Bone marrow (tissue), 2 donors: ENCODE measurements around the gene CPNE5.

ENCODE experiments used
- DNase-seq, 2 donors: peaks; one replicate each; lab custom pipeline; 2025; lab: John Stamatoyannopoulos, UW

The CPNE5 gene

DNA sequence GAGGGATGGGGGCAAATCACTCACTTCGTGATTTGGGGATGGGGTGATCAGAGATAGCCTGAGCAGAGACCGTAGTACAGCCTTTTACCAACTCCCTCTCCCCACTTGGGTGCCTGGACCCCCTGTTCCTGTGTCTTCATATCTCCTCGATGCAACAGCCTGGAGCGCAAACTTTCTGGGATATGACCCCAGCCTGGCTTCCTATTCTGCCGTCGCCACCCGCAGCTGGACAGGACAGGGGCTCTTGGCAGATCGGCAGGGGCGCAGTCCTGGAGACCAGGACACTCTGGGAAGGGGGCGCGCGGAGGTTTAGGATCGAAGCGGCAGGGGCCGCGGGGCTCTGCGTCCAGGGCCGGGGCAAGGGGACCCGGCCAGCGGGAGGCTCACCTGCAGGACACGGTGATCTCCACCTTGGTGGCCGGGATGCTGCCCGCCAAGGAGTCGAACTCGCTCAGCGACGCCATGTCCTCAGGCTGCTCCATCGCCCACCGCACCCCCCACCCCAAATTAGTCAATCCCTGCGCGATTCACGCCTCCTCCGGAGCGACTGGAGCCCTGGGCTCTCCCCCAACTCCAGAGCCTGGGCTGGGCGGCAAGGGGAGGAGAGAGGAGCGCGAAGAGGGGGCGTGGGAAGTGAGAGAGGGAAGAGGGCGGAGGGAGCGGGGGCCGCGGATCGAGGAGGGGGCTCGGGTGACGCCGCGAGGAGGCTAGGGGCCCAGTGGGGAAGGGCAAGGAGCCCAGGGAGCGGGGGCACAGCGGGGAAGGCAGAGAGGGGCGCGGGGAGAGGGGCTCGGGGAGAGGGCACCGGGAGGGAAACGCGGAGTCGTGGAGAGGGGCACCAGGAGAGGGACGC lies at the start of gene CPNE5:
CPNE5 (minus strand) TSS at position 549 of the 853 bp plus-strand sequence; CDS start at position 482, 67 bp downstream.
- no peak for DNase-seq

DNA sequence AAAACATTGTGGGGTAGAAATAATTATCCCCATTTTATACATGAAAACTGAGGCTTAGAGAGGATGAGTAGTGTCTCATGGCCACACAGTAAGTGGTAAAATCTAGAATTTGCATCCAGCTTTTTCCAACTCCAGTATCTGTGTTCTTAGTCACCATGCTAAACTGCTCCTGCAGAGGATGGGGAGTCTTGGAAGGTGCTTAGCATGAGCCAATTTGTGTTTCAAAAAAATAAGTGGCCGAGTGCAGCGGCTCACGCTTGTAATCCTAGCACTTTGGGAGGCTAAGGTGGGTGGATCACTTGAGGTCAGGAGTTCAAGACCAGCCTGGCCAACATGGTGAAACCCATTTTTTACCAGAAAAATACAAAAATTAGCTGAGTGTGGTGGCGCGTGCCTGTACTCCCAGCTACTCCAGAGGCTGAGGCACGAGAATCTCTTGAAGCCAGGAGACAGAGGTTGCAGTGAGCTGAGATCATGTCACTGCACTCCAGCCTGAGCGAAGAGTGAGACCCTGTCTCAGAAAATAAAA lies 48.9 kb upstream of the CPNE5 start:
- no peak for DNase-seq

DNA sequence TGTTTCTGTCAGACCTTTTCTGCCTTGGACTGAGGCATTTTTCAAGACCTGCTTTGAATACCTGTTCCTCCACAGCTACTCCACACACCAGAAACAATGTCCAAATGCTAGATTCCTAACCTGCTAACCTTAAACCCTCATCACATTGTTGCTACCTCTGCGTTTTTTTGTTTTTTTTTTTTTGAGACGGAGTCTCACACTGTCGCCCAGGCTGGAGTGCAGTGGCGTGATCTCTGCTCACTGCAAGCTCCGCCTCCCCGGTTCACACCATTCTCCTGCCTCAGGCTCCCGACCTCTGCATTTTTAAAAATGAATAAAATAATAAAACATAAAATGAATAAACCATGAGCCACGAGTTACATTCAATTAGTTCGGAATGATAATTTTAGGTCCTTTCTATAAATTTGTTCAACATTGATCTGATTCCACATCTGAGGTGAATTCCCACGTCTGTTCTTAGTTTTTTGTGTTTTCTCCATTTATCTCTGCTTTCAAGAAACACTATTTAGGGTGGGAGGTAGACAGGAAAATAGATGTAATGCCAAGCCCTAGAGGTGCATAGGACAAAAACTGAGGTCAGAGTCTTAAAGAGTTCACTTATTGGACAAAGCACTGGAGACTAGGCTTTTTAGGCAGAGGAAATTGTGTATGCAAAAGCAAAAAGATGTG lies 47.8 kb upstream of the CPNE5 start:
- DNase-seq = no peak

DNA sequence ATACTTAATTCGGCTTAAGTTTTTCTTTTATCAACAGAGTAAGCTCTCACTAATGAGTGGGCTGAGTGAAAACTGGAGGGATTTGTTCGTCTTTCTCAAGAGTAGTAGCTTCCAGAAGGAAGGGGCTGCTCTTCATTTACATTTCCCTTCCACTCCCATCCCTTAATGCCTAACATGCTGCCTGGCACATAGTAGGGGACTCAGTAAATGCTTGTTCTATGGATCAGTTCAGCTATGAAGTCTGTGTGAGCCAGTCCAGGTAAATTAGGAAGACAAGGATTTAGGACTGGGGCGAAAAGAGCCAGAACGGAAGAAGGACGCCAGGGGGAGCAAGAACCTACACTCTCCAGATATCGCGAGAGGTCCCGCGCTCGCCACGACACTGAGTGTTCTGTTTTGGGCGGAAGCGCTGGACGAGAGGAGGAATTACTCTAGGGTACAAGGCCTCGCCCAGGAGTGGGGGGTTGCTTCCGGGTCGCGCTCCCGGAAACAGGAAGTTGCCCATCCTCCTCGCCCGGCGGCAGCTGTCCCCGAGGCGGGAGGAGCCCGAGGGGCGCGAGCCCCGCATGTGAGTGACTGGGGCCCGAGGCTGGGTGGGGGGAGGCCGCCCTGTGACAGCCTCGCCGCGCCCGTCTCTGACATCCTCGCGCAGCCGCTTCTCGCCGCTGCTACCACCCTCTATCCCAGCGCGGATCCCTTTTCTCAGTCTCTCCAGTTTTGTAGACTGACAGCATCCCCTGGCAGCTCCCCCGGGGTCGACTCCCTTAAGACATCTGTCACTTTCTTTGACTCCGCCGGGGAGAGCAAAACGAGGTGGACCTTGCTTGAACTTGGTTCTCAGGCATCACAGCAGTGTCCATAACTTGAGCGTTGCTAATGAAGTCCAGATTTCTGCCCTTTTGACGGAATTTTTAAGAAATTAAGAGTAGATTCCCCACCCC lies 46.5 kb upstream of the CPNE5 start, which contains the start of gene C6orf89:
C6orf89 (plus strand) TSS at position 492 of the 941 bp plus-strand sequence. CDS start 13,493 bp downstream, outside the sequence.
- DNase-seq = peak; percentile 87 to 96

DNA sequence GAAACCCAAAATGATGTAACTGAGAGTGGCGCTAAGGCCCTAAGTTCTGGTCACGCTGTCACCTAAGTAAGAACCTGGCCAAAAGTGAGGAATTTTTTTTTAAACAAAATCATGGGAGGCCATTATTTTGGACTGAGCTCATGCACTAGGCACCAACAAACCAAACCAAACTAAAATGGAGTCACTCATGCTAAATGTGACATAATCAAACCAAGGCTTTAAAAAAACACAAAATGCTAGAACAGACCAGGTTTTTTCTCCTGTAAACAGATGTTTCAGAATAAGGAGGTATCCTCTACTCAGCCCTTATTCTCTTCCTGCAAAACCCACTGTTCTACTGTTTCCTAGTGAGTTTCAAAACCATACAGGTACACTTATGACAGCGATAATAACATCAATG lies 45.4 kb upstream of the CPNE5 start:
- no peak for DNase-seq

DNA sequence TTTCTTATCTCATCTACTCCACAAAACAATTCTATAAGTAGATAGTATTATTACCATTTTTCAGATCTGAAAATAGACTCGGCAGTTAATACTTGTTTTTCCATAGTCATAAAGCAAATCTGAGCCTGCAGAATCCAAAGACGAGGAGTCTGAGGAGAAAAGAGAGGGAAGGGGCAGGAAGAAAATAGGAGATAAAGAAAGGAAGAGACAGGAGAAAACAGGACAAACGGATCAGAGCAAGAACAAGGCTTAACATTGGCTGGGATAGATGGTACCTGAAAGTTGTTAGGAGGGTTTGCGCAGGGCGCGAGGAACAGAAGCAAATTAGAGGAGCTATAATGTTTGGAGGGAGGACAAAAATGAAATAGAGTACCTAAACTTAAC lies 36.0 kb upstream of the CPNE5 start:
- no peak for DNase-seq

DNA sequence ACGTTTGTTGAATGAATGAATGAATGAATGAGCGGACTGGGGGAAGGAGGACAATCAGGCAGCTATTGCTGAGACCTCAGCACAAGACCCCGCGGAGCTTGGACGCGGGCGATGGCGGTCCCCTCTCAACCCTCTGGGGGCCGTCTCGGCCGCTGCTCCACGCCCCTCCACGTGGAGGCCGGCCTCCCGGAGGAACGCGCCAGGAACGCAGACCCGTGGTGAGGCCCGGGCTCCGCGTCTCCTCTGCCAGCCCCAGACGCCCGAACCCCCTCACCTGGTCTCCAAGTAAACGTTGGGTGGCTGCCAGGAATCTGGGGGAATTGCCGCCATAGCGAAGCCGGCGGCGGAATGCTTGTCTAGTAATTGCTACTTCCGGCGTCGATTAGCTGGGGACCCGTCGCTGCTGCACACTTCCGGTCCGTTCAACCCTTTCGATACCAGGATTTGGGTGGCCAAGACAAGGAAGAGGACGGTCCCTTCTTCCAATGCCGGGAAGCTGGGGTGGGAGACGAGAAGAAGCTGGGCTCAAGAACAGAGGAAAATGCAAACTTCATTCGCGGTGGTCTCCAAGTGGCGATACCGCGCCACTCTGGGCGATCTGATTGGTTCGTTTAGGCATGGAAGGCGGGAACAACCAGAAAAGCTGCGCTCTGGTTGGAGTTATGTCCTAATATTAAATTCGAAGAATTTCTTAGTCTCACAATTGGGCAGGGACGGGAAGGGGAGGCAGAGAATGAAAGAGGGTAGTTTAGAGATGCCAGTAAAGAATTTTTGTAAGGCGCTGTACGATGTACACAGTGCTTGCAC lies 35.4 kb upstream of the CPNE5 start, which contains the start of gene PPIL1:
PPIL1 (minus strand) TSS at position 361 of the 807 bp plus-strand sequence; CDS start at position 330, 31 bp downstream.
- DNase-seq = peak; percentile 88 to 93

DNA sequence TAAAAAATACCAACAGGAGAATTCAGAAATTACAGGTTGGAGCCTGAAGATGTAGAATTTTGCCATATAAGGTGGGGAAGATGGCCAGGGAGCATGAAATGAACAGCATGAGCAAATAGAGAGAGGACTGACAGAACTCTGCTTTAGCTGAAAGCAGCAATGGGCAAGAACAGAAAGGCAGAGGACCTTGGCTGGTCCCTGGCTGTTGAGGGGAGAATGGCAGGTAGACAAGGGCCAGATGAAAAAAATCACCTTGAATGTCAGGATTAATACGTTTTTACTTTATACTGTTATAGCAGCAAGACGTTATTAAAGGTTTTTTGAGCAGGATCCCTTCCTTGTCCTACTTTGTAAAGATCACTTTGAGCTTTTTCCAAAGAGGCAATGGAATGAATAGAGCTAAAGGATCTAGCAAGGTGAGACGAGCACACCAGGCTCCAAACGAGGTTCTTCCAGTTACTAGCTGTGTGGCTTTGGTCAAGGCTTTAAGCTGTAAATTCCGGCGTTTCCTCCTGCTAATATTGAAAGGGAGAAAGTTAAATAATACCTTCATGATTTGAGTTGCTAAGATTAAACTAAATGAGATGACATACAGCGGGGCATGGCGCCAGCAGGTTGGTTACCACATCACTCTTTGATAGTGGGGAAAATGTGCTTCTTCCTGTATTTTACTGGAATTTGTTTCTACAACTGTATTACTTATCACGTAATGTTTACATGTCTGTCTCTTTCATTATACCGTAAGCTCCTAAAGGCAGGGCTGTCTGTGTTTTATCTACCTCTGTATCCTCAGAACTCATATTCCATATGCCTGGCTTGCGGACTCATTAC lies 34.6 kb upstream of the CPNE5 start:
- DNase-seq = no peak

DNA sequence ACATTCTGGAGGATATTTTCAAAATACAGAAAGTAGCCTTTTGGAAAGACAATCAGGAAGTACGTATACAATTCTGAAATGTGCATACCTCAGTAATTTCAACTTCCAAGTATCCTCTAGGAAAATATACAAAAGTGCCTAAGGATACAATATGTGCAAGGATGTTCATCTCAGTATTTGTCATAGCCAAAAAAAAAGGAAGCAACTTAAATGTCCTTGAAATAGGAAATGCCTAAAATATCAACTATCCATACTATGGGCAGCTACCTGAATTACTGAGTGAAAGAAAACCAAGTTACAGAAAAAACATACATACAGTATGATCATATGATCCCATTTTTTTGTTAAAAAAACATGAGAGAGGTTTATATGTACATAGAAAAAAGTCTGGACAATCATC lies 33.9 kb upstream of the CPNE5 start:
- DNase-seq = no peak

DNA sequence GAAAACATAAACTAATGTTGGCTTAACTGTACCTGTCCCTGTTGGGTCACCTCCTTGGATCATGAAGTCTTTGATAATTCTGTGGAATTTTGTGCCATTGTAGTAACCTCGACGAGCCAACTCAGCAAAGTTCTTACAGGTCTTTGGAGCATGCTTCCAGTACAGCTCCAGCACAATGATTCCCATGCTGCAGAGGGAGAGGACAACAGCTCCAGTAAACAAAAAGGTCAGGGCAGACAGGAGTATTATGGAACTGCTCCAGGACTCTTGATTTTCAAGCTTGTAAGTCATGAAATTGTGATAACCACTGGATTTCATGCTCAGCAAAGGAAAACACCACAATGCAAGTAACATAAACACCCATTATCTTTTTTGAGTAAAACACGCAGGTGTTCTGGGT lies 32.4 kb upstream of the CPNE5 start:
- no peak for DNase-seq

DNA sequence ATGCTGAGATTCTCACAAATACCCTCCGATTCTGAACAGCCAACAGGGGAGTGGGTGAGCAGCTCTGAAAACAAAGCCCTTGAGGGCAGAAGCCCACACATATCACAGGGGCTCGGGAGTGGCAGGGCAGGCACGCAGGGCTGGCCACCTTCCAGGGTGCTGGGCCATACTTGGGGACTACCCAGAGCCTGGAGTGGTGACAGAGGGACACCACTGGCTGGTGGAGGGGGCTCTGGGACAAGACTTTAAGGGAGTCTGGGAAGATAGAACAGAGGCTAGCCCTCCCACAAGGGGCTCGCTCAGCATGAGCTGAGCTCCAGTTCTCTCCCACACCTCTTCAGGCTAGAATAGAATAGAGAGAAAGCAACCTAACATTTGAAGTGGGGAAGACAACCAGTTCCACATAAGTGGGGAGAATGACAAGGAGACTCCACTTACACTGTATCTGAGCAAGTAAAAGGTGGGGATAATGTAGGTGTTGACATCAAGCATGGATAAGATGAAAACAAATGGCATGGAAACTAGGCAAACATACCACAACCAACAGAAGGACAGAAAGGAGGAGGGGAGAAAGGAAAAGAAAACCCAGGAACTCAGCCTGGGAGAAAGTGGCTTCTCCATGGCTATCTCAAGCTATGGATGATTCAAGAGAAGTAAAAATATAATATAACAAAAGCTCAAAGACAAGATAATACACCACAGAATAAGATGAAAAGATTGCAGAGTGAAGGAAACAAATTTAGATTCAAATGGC lies 28.4 kb upstream of the CPNE5 start:
- no peak for DNase-seq

DNA sequence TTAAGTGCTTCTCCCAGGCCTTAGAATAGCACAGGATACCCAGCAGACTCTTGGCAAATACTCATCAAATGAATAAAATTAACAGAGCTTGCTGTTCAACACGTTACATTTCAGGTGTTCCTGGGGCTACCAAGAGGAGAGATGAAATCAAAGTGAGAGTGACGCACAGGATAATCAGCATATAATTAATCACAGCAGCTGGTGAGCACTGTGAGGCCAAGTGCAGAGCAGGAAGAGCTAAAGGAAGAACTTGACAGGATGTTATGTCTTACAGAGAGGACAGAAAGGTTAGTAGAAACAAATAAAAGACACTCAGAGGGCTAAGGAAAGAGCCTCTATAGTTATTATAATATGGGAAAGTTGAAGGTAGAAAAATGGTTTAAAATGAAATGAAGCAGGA lies 26.6 kb upstream of the CPNE5 start:
- DNase-seq = no peak

DNA sequence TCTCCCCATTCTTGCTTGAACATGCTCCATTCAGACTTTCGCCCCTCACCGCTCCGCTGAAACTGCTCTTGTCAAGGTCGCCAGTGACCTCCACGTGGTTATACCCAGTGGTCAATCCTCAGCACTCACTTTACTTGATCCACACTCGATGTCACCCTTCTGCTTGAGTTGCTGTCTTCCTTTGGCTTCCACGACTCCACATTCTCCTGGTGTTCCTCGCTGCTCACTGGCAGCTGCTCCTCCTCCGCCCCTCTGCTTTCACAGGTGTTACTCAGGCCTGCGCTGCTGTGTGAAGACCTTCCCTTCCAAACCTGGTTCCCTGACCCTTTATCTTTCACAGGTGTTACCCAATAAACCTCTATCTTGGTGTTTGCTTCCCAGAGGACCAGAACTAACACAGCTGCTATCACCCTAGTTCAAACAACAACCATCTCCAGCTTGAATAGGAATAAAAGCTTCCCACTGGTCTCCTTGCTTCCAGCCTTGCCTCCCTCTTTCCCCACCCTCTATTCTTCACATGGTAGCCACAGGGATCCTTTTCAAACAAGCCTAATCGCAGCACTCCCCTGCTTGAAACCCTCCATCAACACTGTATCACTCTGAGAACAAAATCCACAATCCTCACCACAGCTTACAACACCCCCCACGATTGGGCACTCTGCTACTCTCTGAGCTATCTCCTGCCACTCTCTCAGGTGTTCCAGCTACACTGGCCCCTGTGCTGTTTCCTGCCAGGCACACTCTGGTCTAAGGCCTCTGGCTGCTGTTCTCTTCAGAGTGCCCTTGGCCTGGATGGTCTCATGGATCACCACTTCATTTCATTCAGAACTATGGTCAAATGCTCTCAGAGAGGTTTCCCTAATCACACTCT lies 24.7 kb upstream of the CPNE5 start:
- no peak for DNase-seq

DNA sequence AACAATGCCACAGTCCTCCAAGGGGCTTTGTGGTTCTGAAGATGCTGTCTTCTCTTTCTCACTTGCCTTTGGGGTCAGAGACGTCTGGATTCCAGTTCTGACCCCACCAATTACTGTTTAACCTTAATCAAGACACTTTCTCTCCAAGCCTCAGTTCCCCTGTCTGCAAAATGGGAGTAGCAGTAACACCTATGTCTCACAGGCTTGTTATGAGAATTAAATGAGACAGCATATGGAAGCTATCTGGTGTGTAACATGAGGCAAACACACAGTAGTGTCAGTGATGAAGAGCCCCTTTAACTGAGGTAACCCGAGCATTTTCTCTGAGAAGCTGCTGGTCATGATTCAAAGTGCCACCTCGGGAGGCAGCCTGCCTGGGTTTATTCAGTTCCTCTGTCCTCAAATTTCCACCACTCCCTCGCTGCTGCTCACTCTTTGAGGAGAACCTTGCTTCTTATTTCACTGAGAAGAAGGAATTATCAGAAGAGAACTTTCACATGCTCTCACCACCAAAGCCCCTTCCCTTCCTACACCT lies 23.7 kb upstream of the CPNE5 start:
- DNase-seq = no peak

DNA sequence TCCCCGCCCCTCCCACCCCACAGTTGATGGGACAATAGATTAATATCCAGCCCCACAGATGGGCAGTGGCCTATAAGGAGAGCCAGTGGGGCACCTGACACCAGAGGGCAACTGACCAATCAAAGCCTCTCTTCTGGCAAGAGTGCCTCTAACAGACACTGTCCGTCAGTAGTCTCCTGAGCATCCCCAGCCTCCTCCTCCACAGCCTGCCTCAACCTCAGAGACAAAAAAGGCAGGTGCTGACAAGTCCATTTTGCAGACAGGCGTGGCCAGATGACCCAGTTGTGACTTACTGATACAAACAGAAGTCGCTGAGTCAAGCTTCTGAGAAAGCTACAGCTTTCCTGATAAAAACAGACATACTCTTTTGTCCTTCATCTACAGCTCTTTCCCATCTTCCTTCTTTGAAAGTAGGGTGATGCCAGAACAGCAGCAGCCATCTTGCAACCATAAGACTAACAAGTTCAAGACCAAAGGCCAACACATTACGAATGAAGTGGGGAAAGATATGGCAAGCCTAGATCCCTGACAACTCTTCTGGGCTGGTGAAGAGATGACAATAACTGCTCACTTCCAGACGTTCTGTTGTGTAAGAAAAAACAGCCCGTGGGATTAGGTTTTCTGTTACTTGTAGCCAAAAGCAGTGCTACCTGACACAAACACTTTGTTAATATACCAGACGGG lies 23.1 kb upstream of the CPNE5 start:
- DNase-seq = no peak

DNA sequence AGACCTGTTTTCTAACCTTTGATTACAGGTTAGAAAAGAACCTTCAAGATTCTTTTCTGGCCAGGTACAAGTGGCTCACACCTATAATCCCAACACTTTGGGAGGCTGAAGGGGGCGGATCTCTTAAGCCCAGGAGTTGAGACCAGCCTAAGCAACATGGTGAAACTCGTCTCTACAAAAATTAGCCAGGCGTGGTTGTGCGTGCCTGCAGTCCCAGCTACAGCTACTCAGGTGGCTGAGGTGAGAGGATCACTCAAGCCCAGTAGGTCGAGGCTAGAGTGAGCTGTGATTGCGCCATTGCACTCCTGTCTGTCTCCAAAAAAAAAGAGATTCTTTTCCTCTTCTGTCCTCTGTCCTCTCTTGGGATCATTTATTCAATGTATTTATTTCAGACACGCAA lies 20.9 kb upstream of the CPNE5 start:
- no peak for DNase-seq

DNA sequence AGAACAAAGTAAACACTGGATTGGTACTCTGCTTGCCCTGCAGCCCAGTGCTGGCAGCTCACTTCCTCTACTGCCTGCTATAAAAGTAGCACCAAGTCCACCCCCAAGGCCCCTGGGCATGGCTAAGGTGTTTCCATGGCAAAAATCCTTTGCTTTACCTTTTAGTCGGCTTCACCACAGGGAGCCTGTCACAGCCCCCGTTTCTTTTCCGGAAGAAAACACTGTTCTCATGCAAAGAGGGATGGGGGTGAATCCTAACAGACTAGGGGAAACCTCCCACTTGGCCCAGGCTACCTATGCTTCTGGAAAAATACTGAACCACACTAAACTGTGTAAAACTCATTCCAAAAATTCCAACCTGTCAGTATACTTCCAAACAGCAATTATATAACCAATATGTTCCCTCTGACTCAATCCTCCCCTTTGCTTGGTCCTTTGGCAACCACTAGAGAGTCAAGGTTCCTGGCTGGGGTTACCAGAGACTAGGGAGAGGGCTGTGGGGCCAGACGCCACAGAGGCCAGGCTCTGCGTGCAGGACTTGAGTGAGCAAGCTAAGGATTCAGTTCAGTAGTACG lies 19.2 kb upstream of the CPNE5 start:
- no peak for DNase-seq
